DMS114 treated with DMSO at 0.1 percent for 48 hours (cell line): ENCODE results near the gene PRR5.
A peak's percentile ranks its signal among the peaks of the same experiment; 100 is the strongest.
"Not testable (repeated sequence)": the region's sequence is repeated elsewhere in the genome, so short reads cannot be mapped to it uniquely, and the experiment has no call there.

Experiments
- DNase-seq: peaks from one replicate; lab custom pipeline; 2025; ENCODE audit not compliant: unreplicated experiment; lab: John Stamatoyannopoulos, UW

PRR5 gene, protein sequence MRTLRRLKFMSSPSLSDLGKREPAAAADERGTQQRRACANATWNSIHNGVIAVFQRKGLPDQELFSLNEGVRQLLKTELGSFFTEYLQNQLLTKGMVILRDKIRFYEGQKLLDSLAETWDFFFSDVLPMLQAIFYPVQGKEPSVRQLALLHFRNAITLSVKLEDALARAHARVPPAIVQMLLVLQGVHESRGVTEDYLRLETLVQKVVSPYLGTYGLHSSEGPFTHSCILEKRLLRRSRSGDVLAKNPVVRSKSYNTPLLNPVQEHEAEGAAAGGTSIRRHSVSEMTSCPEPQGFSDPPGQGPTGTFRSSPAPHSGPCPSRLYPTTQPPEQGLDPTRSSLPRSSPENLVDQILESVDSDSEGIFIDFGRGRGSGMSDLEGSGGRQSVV

DNA sequence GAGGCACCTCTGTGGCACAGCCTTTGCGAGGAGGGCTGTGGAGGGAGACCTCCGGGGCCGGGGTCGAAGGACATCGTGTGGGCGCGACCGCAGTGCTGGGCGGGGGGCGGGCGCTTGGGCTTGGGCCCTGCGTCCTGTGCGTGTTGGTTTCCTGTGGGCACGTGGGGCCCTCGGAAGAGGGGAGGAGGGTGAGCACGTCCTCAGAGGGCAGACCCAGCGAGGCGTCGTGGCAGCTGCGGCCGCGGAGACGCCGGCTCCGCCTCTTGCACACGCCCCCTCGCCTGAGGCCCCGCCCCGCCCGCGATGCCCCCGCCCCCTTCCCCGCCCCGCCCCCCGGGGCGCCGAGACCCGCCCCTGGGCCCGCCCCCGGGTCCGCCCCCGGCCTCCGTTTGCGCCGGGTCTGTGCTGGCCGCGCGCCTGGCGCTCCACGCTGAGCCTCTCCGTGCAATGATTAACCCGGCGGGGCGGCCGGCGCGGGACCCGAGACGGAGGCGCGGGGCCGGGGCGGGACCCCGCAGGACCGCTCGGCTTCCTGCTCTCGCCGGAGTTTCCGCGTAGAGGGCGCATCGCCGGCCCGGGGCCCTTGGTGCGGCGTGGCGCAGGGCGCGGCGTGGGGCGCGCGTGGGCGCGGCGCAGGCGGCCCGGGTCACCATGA lies at the start of gene PRR5:
PRR5 (plus strand) TSS at position 381 of the 655 bp plus-strand sequence; CDS start at position 652, 271 bp downstream.
- DNase-seq = peak; percentile 34

DNA sequence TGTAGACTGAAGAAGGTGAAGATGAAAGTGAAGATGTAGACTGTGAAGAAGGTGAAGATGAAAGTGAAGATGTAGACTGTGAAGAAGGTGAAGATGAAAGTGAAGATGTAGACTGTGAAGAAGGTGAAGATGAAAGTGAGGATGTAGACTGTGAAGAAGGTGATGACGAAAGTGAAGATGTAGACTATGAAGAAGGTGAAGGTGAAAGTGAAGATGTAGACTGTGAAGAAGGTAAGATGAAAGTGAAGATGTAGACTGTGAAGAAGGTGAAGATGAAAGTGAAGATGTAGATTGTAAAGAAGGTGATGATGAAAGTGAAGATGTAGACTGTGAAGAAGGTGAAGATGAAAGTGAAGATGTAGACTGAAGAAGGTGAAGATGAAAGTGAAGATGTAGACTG lies 49.1 kb upstream of the PRR5 start:
- not testable (repeated sequence) for DNase-seq

DNA sequence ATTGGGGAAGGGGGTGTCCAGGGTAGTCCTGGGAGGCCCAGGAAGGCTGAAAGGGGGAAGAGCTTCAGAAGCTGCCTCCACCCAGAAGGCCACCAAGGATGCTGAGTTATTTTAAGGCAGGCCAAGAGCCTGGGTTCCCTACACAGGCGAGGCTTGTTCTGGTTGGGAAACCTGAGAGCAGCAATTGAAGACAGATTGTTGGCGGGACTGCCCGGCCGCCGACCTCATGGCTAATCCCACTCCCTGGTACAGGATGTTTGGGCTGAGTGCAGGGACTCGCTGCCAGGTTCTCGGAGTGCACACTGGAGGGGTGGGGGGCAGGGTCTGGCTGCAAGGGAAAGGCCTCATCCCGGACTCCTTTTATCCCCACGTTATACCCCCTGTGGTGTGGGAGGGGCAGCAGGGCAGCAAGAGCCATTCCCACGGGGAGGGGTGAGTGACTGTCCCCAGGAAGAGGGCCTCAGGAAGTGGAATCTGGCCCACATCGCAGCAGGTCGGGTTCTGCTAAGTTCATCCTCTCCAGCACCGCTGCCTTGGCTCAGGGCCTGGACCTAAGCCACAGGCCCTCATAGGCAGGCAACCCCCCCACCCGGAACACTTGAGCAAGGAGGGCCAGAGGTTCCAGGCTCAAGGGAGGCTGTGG lies 43.6 kb upstream of the PRR5 start:
- DNase-seq = no peak

DNA sequence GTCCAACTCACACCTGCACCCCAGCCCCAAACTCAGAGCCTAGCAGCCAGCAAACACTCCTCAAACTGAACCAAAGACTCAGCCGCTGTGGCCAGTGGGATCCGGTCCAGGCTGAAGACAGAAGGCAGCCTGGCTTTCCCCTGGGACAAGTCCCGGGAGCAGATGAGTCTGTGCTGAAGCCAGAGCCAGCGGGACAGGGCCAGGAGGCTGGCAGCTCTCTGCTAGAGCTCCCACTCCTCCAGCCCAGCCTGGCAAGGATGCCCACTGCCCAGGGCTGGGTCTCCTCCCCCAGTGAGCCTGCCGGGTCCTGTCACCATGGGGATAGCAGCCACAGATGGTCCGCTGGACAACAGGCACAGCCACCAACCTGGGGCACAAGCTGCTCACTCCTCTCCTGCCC lies 42.9 kb upstream of the PRR5 start:
- no peak for DNase-seq

DNA sequence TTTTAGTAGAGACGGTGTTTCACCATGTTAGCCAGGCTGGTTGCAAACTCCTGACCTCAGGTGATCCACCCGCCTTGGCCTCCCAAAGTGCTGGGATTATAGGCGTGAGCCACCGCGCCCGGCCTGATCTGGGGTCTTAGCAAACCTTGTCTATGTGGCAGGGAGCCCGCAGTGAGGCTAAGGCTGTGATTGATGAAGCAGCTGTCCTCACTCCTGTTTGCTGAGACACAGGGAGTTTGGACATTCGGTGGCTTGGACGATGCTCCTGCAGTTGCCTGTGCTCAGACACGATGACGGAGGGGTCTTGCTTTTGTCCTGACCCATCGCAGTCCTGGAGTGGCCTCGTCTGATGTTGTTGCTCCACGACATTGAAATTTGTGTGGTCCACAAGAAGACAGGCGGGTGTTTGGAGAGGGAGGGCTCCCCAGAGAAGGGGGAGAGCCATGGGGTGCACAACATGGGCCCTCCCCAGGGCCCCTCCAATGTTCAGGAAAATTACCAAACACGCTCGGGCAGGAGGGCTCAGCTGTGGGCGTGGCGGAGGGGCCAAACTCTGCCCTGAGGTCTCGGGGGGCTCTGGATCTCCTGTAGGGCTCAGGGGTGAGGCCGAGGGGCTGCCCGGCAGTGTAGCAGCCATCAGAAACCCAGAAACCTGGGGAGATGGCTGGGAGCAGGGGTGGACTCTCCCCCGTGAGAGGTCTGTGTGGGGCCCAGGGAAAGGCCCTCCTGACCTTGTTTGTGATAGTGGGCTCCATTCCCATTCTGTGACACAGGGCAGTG lies 41.8 kb upstream of the PRR5 start:
- DNase-seq = no peak

DNA sequence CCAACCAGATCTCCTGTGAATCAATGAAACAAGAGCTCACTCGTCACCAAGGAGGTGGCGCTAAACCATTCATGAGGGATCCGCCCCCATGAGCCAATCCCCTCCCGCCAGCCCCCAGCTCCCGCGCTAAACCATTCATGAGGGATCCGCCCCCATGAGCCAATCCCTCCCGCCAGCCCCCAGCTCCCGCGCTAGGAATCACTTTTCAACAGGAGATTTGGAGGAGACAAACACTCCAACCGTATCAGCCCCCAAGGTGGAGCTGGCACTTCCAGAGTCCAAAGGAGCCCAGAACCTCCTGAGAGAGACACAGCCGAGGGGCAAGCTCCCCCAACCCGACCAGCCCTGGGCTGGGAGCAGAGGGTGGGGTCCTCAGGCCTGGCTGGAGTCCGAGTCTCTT lies 40.9 kb upstream of the PRR5 start:
- no peak for DNase-seq

DNA sequence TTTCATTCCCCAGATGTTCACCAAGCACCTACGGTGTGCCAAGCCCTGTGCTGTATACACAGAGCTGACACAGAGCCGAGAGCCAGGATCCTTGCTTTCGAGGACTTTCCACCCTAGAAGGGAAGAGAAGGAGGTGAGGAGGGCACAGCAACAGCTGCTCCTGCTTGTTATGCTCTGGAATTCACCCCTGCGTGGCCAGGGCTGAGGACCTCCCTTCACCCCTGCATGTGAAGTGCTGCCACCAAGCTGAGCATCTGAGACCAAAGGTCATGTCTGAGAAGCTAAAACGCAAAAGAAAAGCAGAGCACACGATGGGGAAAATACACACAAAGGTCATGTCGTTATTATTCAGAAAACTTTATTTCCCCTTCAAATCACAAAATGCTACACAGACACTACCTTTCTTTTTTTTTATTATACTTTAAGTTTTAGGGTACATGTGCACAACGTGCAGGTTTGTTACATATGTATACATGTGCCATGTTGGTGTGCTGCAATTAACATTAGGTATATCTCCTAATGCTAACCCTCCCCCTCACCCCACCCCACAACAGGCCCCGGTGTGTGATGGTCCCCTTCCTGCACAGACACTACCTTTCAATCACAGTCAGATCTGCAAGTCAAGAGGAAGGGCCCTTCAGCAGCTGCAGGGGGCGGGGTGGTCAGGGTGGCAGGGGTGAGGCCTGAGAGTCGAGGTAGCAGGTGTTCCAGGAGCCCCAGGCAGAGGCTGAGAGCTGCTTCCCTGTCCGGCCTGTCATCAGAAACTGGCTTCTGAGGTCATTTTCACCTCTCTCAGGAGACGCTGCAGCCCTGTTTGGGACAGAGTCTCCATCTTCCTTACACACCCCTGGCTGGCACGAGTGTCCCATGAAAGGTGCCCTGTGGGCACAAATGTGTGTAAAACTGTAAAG lies 40.1 kb upstream of the PRR5 start:
- no peak for DNase-seq

DNA sequence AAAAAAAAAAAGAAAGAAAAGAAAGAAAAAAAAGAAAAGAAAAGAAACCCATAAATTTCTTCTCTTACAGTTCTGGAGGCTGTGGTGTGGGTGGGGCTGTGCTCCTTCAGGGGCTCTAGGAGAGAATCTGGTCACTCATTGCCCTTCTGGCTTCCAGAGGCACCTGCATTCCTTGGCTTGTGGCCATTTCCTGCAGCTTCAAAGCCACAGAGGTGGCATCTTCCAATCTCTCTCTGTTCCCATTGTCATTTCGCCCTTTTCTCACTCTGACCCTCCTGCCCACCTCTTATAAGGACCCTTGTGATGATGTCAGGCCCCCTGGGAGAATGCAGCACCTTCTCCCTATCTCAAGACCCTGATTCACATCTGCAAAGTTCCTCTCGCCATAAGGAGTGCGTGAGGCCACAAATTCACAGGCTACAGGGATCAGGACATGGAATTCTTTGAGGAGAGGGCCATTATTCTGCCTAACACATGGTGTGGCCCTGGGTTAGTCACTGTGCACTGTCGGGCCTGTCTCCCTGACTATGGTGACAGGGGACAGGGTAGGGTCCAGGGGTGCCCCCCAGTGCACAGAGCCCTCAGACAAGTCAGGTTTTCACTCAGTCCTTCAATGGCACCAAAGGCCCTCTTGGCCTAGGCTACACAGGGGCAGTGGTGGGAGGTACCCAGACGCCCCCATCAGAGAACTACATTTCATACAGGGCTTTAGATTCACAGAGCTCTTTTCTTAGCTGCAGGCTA lies 38.6 kb upstream of the PRR5 start:
- DNase-seq = no peak

DNA sequence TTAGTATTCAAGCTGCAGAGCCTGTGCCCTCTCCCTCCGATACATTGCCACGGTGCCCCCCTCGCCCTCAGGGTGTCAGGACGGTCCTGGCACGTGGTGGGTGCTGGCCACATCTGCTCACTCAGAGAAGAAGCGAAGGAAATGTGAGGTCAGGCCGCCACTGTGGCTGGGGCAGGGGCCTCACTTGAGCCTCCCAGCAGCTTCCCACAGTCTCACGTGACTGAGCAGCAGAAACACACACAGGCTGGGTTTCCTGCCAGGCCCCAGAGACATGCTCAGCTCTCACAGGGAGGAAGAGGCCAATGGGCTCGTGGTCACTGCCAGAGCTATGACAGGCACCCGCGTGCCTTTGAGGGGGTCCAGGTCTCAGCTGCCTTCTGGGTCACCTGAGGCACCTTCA lies 37.9 kb upstream of the PRR5 start:
- DNase-seq = no peak

DNA sequence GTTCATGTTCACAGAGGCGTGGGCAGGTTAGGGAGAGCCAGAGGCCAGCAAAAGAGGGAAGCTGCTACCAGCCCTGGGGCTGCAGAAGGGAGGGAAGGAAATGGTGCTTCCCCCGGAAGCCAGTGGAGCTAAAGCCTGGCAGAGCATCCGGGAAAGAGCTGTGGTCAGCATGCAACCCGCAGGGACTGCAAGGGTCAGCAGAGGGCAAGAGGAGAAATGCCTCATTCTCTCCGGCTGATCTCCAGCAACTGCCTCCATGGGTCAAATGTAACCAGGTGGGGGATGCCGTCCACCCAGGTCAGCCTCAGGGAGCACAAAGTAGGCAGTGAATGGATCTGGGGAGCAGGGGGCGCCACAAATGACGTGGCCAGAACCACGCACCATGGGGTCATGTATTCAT lies 36.9 kb upstream of the PRR5 start:
- DNase-seq = no peak

DNA sequence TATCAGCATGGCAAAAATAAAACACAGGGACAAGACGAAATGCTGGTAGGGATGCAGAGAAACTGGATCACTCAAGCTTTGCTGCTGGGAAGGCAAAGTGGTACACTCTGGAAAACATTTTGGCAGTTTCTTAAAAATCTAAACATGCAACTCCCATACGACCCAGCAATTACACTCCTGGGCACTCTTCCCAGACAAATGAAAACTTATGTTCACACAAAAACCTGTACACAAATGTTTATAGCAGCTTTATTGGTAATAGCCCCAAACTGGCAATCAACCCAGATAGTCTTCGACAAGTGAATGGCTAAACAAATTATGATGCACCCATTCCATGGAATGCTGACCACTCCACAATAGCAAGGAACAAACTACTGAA lies 35.8 kb upstream of the PRR5 start:
- DNase-seq = no peak

DNA sequence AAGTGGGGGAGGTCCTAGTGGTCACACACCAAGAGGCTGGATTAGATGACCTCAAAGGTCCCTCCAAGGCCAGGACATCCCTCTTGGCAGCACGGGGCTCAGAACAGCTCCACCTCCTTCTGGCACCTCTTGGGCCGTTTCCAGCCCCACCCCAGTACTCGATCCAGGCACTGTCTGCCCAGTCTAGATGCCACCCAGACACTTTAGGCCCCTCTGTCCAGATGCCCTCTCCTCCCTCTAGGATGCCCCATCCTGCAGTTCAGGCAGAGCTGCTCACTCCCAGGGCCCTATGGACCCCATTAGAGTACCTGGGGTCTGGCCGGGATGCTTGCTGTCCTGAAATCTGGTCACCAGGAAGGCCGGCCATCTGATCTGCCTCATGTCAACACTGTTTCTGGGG lies 34.7 kb upstream of the PRR5 start:
- DNase-seq = no peak

DNA sequence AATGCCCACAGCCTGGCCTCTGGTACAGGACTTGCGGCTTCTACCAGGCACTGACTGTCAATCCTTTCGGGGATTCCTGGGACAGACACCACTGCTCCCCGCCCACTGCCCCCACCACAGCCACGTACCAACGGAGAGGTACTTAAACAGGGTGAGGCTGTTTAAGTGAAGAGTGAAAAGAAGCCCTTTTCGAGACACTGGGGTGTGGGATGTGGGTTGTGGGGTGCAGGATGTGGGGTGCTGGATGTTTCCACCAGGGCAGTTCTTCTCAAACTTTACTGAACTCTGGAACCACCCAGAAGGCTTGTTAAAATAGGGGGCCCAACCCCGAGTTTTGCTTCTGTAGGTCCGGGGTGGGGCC lies 34.2 kb upstream of the PRR5 start:
- DNase-seq = no peak

DNA sequence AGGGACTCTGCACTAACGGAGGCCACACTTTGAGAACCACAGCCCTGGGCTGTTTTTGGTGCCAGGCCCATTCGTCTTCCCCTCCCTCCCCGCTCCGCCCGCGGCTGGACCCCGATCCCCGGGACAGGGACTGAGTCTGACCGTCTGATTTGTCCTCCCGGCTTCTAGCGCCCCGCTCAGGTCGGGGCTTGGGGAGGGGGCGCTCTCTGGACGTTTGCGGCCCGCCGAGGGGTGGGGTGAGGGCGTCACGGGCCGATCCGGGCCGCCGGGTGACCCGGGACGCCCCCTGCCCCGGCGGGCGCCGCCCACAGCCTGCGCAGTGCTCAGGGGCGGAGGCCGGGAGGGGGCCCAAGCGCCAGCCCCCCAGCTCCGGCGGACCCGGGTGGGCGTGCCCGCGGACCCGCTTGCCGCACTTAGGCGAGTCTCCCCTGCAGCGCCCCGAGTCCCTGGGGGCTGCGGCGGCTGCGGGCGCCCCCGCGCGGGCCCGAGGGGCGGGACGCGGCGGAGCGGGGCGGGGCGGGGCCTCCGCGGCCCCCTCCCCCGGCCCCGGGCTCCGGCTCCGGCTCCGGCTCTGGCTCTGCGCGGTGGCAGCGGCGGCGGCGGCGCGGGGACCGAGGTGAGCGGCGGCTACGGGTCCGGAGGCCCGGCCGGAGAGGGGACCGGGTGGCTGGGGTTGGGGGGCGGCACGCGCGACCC lies 33.7 kb upstream of the PRR5 start:
- DNase-seq = no peak

DNA sequence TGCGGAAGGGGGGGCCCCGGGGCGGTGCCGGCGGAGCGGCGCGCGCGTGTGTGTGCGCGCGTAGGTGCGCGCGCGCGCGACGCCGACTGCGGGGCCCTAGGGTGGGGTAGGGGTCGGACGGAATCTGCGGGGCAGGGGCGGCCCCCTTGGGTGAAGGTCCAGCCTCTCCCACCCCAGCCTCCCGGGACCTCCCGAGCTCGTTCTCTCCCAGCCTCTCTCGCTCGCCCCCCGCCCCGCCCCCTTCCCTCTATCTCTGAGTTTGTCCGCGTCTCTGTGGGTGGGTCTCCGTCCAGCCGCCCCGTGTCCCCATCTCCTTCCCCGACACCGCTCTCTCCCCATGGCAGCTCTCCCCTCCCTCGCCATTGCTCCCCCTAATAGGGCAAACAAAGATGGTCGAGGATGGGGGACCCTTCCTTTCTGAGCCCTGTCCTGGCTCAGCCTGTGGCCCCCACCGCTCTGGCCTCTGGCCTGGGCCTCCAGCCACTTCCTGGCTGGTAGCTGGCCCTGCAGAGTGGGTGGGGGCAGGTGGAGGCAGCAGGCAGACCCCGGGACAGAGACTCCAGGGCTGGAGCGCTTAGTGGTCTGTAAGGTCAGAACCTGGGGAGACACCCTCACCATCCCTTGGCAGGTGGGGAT lies 33.0 kb upstream of the PRR5 start:
- no peak for DNase-seq

DNA sequence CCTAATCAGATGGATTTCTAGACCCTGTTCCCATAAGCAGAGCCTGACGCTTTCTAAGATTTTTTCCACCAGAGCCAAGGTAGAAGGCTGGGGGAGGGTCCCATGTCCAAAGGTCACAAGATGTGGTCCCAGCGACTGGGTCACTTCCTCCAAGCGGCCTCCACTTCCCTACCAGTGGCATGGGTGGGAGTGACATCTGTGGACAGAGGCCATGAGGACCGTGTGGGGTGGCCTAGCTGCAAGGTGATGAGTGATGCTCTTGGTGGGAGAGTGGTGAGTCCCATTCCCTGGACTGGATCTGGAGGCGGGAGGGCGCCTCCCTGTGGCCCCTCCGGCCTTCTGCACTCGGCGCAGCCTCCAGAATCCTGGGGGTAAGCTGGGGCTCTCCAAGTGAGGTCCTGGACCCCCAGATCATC lies 32.4 kb upstream of the PRR5 start:
- DNase-seq = no peak

DNA sequence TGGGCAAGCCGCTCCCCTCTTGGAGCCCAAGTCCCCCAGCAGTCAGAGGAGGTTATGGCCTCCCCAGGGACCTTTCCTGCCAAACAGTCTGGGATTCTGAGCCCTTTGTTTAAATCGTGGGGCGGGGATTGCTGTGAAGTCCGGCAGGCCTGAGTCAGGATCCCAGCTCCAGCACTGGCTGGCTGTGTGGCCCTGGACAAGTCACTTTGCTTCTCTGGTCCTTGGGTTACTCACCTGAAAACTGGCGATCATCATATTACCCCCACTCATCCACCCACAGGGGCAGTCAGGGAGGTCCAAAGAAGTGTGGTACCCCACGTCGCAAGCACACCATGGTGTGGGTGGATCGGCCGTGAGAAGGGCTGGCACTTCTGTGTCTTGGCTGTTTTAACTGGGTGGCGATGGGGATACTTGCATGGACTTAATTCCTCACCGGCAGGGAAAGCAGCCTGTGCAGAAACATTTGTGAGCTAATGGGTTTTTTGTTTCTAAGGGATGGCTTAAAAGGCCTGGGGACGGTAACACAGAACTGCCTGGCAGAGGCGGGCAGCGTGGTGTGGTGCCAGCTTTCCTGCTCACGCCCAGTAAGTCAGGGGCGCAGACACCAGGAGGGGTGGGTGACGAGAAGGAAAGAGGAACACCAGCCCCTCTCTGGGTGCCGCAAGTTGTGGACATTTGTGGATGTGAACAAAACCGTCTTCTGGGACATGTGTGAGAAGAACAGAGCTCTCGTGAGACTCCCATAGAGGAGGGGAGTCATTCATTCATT lies 31.6 kb upstream of the PRR5 start:
- no peak for DNase-seq

DNA sequence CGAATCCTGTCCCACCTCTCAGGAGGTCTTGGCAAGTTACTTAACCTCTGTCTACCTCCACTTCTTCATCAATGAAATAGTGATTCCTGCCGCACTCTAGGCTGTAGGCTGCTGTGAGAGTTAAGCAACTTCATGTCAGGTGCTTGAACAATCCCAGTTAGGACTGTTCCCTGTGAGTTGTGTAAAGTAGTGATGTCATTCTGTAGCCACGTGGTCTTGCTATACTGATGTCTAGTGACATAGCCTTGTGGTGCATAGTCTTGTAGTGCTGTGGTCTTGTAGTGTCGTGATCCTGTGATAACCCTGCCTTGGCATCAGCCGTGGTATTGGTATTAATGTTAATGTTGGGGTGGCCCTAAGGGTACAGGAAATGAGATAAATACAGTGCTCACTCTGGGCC lies 30.3 kb upstream of the PRR5 start:
- DNase-seq = no peak
